GM12892 (cell line): Measurements from ENCODE around the gene BLACAT1.

Experiments
- POLR2A ChIP-seq: IDR thresholded peaks from 2 replicates; pipeline ENCODE4 v1.6.1; 2011; ENCODE audit warnings: low read depth, low read length, control low read depth
- TAF1 ChIP-seq: IDR thresholded peaks from 2 replicates; pipeline ENCODE4 v1.6.1; 2011; ENCODE audit warnings: low read depth, mild to moderate bottlenecking, control low read depth, low read length, borderline replicate concordance

- no peak for TF ChIP-seq POLR2A
- no peak for TF ChIP-seq TAF1
Observed at GRCh38 chr1:205441716-205442050, 14.2 kb downstream of the BLACAT1 start.
